HCT116 (cell line): ENCODE data around the gene CAB39. TPM values are rescaled to one million over a fixed set of nuclear protein-coding genes. Genes with fewer than 3 reads are reported as not detected.
A peak's percentile ranks its signal among the peaks of the same experiment; 100 is the strongest.

ENCODE experiments used
- ATAC-seq: fragments of 200-7000 bp; cut with Tn5 transposase; 2 replicates; pipeline ENCODE4 v1.9.1; 2020; ENCODE audit warnings: mild to moderate bottlenecking, moderate library complexity
- BruUV-seq: library from RNA; stranded (reverse); fragments of 400-500 nt; replicated peaks from 2 replicates; lab custom pipeline; 2021; lab: Mats Ljungman, UMichigan
- CTCF ChIA-PET: fragments of 300-600 bp; sonication (Branson Sonifier 250); formaldehyde crosslinking; loops from one replicate; lab custom pipeline; 2021; ENCODE audit warnings: antibody characterized with exemption; lab: Charles Lee
- POLR2A ChIA-PET: fragments of 300-600, 350-600 bp; sonication (Branson Sonifier 250); formaldehyde crosslinking; loops from one replicate; lab custom pipeline; 2021; ENCODE audit warnings: antibody characterized with exemption; lab: Charles Lee
- RAD21 ChIA-PET, 2 experiments: fragments of 300-600 bp; sonication (Branson Sonifier 250); formaldehyde crosslinking; loops; one replicate each; lab custom pipeline; 2023; ENCODE audit warnings: low total read pairs in 2 of 2; ENCODE audit not compliant: uncharacterized antibody in 2 of 2, unreplicated experiment in 2 of 2, low non-redundant PET in 1 of 2; lab: Charles Lee
- DNase-seq: peaks from one replicate; pipeline ENCODE4 v3.0.0-alpha.2; 2010; ENCODE audit warnings: low read depth, low spot score
- H2AFZ ChIP-seq: fragments of 200-600 bp; shearing (Covaris generic), sonication (generic); 2 replicates; pipeline ENCODE4 v1.6.1; 2017; ENCODE audit warnings: low read depth, mixed run types, mixed read lengths, antibody characterized with exemption, low read length; ENCODE audit not compliant: poor library complexity, severe bottlenecking
- H3K27ac ChIP-seq: 2 replicates; pipeline ENCODE4 v1.5.1; 2012; ENCODE audit warnings: low read depth, low read length
- H3K27me3 ChIP-seq: fragments of 200-600 bp; sonication (generic); 2 replicates; pipeline ENCODE4 v1.6.1; 2016; ENCODE audit warnings: mixed run types, low read length, mixed read lengths; ENCODE audit not compliant: insufficient read depth
- H3K36me3 ChIP-seq, 2 experiments: fragments of 200-500 bp in 1 of 2; fragments of 200-600 bp in 1 of 2; sonication (Bioruptor generic) in 1 of 2; sonication (generic) in 1 of 2; 2 replicates each; pipeline versions ENCODE4 v1.5.1 to v1.6.1; 2014 to 2016; ENCODE audit warnings: low read length in 2 of 2, inconsistent platforms in 1 of 2, mixed read lengths in 1 of 2, mixed run types in 1 of 2; ENCODE audit not compliant: insufficient read depth in 2 of 2, control insufficient read depth in 1 of 2
- H3K4me1 ChIP-seq, 2 experiments: fragments of 200-600 bp in 1 of 2; sonication (generic) in 1 of 2; 2 replicates each; pipeline versions ENCODE4 v1.5.1 to v1.6.1; 2012 to 2017; ENCODE audit warnings: low read length in 2 of 2, inconsistent platforms in 1 of 2, mild to moderate bottlenecking in 1 of 2, mixed read lengths in 1 of 2, mixed run types in 1 of 2, moderate library complexity in 1 of 2; ENCODE audit not compliant: insufficient read depth in 2 of 2, control insufficient read depth in 1 of 2
- H3K4me2 ChIP-seq: fragments of 200-600 bp; sonication (generic); 2 replicates; pipeline ENCODE4 v1.6.1; 2017; ENCODE audit warnings: mixed run types, low read length, mixed read lengths
- H3K4me3 ChIP-seq, 2 experiments: fragments of 200-600 bp in 1 of 2; sonication (generic) in 1 of 2; replicated peaks in 1 of 2; 2 replicates each; pipeline ENCODE4 v1.5.1; 2011 to 2016; ENCODE audit warnings: low read length in 2 of 2, control low read depth in 1 of 2, low read depth in 1 of 2, mild to moderate bottlenecking in 1 of 2, mixed read lengths in 1 of 2, mixed run types in 1 of 2
- H3K79me2 ChIP-seq: fragments of 200-600 bp; sonication (generic); 2 replicates; pipeline ENCODE4 v1.6.1; 2017; ENCODE audit warnings: mild to moderate bottlenecking, mixed run types, low read length, moderate library complexity, mixed read lengths; ENCODE audit not compliant: insufficient read depth
- H3K9ac ChIP-seq: fragments of 200-600 bp; sonication (generic); 2 replicates; pipeline ENCODE4 v1.6.1; 2016; ENCODE audit warnings: low read length, mixed read lengths
- H3K9me2 ChIP-seq: fragments of 200-600 bp; sonication (generic), shearing (Covaris generic); 2 replicates; pipeline ENCODE4 v1.6.1; 2017; ENCODE audit warnings: mixed run types, mild to moderate bottlenecking, moderate library complexity; ENCODE audit not compliant: insufficient read depth
- H3K9me3 ChIP-seq, 2 experiments: fragments of 200-500 bp in 1 of 2; fragments of 200-600 bp in 1 of 2; sonication (Bioruptor generic) in 1 of 2; sonication (generic) in 1 of 2; 2 replicates each; pipeline ENCODE4 v1.6.1; 2014 to 2017; ENCODE audit warnings: low read length in 2 of 2, mixed read lengths in 2 of 2, inconsistent platforms in 1 of 2, low read depth in 1 of 2, mild to moderate bottlenecking in 1 of 2, mixed run types in 1 of 2, moderate library complexity in 1 of 2; ENCODE audit not compliant: control insufficient read depth in 1 of 2, insufficient read depth in 1 of 2
- H4K20me1 ChIP-seq: fragments of 200-600 bp; sonication (generic), shearing (Covaris generic); 2 replicates; pipeline ENCODE4 v1.6.1; 2017; ENCODE audit warnings: mixed run types, mild to moderate bottlenecking, moderate library complexity; ENCODE audit not compliant: insufficient read depth
- ATF3 ChIP-seq: IDR thresholded peaks from 2 replicates; pipeline ENCODE4 v1.6.1; 2012
- CBX3 ChIP-seq: IDR thresholded peaks from 2 replicates; pipeline ENCODE4 v1.6.1; 2012; ENCODE audit warnings: low read depth
- CEBPB ChIP-seq: IDR thresholded peaks from 2 replicates; pipeline ENCODE4 v1.6.1; 2012; ENCODE audit warnings: low read depth
- CTCF ChIP-seq, 3 experiments: fragments of 200-600 bp in 1 of 3; sonication (generic) in 1 of 3; IDR thresholded peaks in 2 of 3; conservative IDR thresholded peaks in 1 of 3; 2 replicates each; pipeline ENCODE4 v1.5.1; 2012 to 2017; ENCODE audit warnings: low read depth in 2 of 3, low read length in 2 of 3, antibody characterized with exemption in 1 of 3, borderline replicate concordance in 1 of 3, control low read depth in 1 of 3, mild to moderate bottlenecking in 1 of 3, mixed read lengths in 1 of 3, mixed run types in 1 of 3, moderate library complexity in 1 of 3; ENCODE audit not compliant: insufficient read depth in 1 of 3
- EGR1 ChIP-seq: IDR thresholded peaks from 2 replicates; pipeline ENCODE4 v1.6.1; 2012; ENCODE audit warnings: low read depth
- EZH2 ChIP-seq: fragments of 200-600 bp; sonication (generic); IDR thresholded peaks from 2 replicates; pipeline ENCODE4 v1.6.1; 2017; ENCODE audit warnings: antibody characterized with exemption, mixed run types
- EZH2phosphoT487 ChIP-seq: fragments of 200-600 bp; IDR thresholded peaks from 2 replicates; pipeline ENCODE4 v1.6.1; 2018; ENCODE audit warnings: antibody characterized with exemption, borderline replicate concordance
- FOSL1 ChIP-seq: IDR thresholded peaks from 2 replicates; pipeline ENCODE4 v1.6.1; 2012; ENCODE audit warnings: low read depth
- JUND ChIP-seq: IDR thresholded peaks from 2 replicates; pipeline ENCODE4 v1.6.1; 2012
- MAX ChIP-seq: IDR thresholded peaks from 2 replicates; pipeline ENCODE4 v1.6.1; 2012
- POLR2A ChIP-seq: IDR thresholded peaks from 2 replicates; pipeline ENCODE4 v1.7.0; 2011; ENCODE audit warnings: borderline replicate concordance; ENCODE audit not compliant: insufficient read depth, insufficient read length; ENCODE audit errors: extremely low read depth
- RAD21 ChIP-seq: IDR thresholded peaks from 2 replicates; pipeline ENCODE4 v1.6.1; 2012; ENCODE audit warnings: low read depth, mild to moderate bottlenecking
- SIN3A ChIP-seq: IDR thresholded peaks from 2 replicates; pipeline ENCODE4 v1.6.1; 2012; ENCODE audit warnings: low read depth
- SP1 ChIP-seq: IDR thresholded peaks from 2 replicates; pipeline ENCODE4 v1.6.1; 2012; ENCODE audit warnings: low read depth
- SRF ChIP-seq: IDR thresholded peaks from 2 replicates; pipeline ENCODE4 v1.6.1; 2012; ENCODE audit warnings: low read depth
- TCF7L2 ChIP-seq: IDR thresholded peaks from 2 replicates; pipeline ENCODE4 v1.7.0; 2011; ENCODE audit warnings: borderline replicate concordance, inconsistent platforms; ENCODE audit not compliant: insufficient read depth, insufficient read length; ENCODE audit errors: extremely low read depth
- ZBTB33 ChIP-seq: IDR thresholded peaks from 2 replicates; pipeline ENCODE4 v1.6.1; 2011; ENCODE audit warnings: mild to moderate bottlenecking, low read length, moderate library complexity; ENCODE audit not compliant: insufficient replicate concordance; ENCODE audit errors: extremely low read depth
- ZFX ChIP-seq: fragments of 450-650 bp; IDR thresholded peaks from 2 replicates; pipeline ENCODE4 v1.6.1; 2017
- ZNF274 ChIP-seq: fragments of 200-500 bp; sonication (Bioruptor generic); IDR thresholded peaks from 2 replicates; pipeline ENCODE4 v1.6.1; 2014; ENCODE audit warnings: mild to moderate bottlenecking, low read depth, low read length, inconsistent platforms
- intact Hi-C: fragments of 100-400 bp; cut with micrococcal nuclease; formaldehyde crosslinking; loops from 2 replicates; pipeline ENCODE4 v1.10.0; 2022
- total RNA-seq: library from RNA; stranded (reverse); gene quantifications from one replicate; pipeline ENCODE4 v1.2.1, GENCODE V29; 2021; ENCODE audit not compliant: unreplicated experiment

The CAB39 gene
- total RNA-seq, 1 experiment from 2014 or later, result 63.6 TPM

- TF ChIP-seq CTCF (IDR thresholded peaks at IDR 0.05 in 2 of 3, conservative IDR thresholded peaks at IDR 0.05 in 1 of 3; ENCODE audit: borderline replicate concordance in 1 of 3, insufficient read depth in 1 of 3, low read depth in 2 of 3, low read length in 2 of 3) (peak; percentile 76 to 94 (median 83)), EZH2phosphoT487 (no peak), ZNF274 (no peak), JUND (no peak), RAD21 (peak; percentile 68)
- TF ChIP-seq, all 23 proteins: peak for 3
These were observed 49.8 kb downstream of the CAB39 start (continued) for GRCh38 chr2:230762317-230762896.

- RAD21 ChIA-PET, result no interaction called here
- no peak for TF ChIP-seq MAX
- TF ChIP-seq EZH2phosphoT487, result no peak
- TF ChIP-seq FOSL1, result no peak
- TF ChIP-seq EGR1, result no peak
- no peak for TF ChIP-seq RAD21
- no peak for TF ChIP-seq ZNF274
- no peak for TF ChIP-seq POLR2A
- TF ChIP-seq SIN3A, result no peak
- no peak for TF ChIP-seq SRF
- no peak for TF ChIP-seq SP1
- TF ChIP-seq ZBTB33, result no peak
- TF ChIP-seq JUND, result no peak
- TF ChIP-seq ZFX, result no peak
- TF ChIP-seq CBX3, result no peak
- no peak for TF ChIP-seq CEBPB
- no peak for TF ChIP-seq ATF3
- no peak for TF ChIP-seq EZH2
- TF ChIP-seq TCF7L2, result no peak
- Histone ChIP-seq H3K9me2 (no peaks in the 10 kb centered on the region), H4K20me1 (no peaks in the 10 kb centered on the region), H3K27ac (no peak overlapping the region), H3K36me3 (peaks cover 4 to 10% of the 10 kb centered on the region in 2 experiments; a peak in 3 of 4 replicates), H3K4me1 (no peaks in the 10 kb centered on the region), H3K9me3 (no peaks in the 10 kb centered on the region), H3K4me2 (no peak overlapping the region), H3K27me3 (no peaks in the 10 kb centered on the region), H3K9ac (no peak overlapping the region), H3K79me2 (peaks cover 20% of the 10 kb centered on the region), H2AFZ (no peak overlapping the region), H3K4me3 (no peak overlapping the region)
- CTCF ChIA-PET, result no interaction called here
- DNase-seq, result no peak
- ATAC-seq, result no peak
- intact Hi-C loops, result loop anchor here (5.0 kb wide), 1 partner anchor 33 kb away; no protein-coding TSS in a partner anchor
- BruUV-seq, result no TSS peak
- POLR2A ChIA-PET, result no interaction called here
These were observed 51.7 kb downstream of the CAB39 start for GRCh38 chr2:230764346-230764745.
